Measurements from ENCODE around the gene HYAL4.
"Not testable (repeated sequence)": the region's sequence is repeated elsewhere in the genome, so short reads cannot be mapped to it uniquely, and the experiment has no call there.

Gene HYAL4, protein sequence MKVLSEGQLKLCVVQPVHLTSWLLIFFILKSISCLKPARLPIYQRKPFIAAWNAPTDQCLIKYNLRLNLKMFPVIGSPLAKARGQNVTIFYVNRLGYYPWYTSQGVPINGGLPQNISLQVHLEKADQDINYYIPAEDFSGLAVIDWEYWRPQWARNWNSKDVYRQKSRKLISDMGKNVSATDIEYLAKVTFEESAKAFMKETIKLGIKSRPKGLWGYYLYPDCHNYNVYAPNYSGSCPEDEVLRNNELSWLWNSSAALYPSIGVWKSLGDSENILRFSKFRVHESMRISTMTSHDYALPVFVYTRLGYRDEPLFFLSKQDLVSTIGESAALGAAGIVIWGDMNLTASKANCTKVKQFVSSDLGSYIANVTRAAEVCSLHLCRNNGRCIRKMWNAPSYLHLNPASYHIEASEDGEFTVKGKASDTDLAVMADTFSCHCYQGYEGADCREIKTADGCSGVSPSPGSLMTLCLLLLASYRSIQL
- 0 to 0.13 (median 0) reads per million in 9 experiments for total RNA-seq

DNA sequence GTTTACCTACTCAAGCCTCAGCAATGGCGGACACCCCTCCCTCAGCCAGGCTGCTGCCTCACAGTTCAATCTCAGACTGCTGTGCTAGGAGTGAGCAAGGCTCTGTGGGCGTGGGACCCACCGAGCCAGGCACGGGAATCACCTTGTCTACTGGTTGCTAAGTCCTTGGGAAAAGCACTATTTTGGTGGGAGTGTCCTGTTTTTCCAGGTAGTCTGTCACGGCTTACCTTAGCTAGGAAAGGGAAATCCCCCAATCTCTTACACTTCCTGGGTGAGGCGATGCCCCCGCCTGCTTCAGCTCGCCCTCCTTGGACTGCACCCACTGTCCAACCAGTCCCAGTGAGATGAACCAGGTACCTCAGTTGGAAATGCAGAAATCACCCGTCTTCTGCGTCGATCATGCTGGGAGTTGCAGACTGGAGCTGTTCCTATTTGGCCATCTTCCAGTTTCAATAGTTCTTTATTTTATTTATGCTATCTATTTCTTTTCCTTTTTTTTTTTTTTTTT lies at the start of gene HYAL4:
HYAL4 (plus strand) TSS at position 458 of the 508 bp plus-strand sequence. CDS start 23,105 bp downstream, outside the sequence.
- peaks cover 0 to 6% of the 10 kb centered on the region in 2 donors for H3K9me3 Mint-ChIP-seq
- no peak within 1 kb of the TSS for H3K4me3 Mint-ChIP-seq
- no peak within 1 kb of the TSS for H3K27ac Mint-ChIP-seq
- no peak for ATAC-seq (replicated peaks)
- no peaks in the 10 kb centered on the region for H3K36me3 Mint-ChIP-seq (ENCODE audit: insufficient read depth)
- no peak for DNase-seq
- no peaks in the 10 kb centered on the region for H3K4me1 Mint-ChIP-seq (ENCODE audit: low read depth in 2 of 2)
- H3K27me3 Mint-ChIP-seq = peaks cover 22 to 60% of the 10 kb centered on the region in 2 donors

DNA sequence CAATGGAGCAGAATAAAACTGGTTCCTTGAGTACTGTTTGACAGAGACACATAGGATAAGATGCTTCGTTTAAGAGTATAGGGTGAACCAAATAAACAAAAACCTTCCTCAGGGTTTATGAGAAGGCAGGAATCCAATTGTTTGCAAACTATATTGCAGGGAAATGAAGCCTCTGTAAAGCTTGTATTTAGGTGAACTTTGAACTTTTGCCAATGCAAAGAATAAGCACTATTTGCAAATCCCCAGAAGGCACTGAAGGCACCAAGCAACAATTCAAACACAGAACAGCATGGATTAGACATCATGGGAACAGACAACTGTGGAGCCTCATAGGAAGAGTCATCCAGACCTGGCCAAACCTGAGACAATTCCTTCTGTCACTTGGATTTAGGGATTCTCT lies 49.1 kb upstream of the HYAL4 start:
- Mint-ChIP-seq H3K9me3 (no peaks in the 10 kb centered on the region), H3K27ac (no peak overlapping the region), H3K36me3 (ENCODE audit: insufficient read depth) (peaks cover 3% of the 10 kb centered on the region), H3K4me1 (ENCODE audit: low read depth in 2 of 2) (no peaks in the 10 kb centered on the region), H3K27me3 (peaks cover 0 to 14% of the 10 kb centered on the region in 2 donors), H3K4me3 (no peak overlapping the region)
- ATAC-seq (replicated peaks) (no peak), DNase-seq (no peak)

DNA sequence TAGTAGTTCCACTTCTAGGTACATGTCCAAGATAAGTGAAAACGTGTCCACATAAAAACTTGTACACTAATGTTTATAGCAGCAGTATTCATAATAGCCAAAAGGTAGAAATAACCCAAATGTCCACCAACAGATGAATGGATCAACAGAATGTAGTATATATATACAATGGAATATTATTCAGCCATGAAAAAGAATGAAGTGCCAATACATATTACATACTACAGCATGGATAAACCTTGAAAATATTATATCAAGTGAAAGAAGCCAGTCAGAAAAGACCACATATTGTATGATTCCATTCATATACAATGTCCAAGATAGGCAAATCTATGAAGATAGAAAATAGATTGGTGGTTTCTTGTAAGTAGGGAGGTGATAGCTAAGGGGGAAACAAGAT lies 48.4 kb upstream of the HYAL4 start:
- H3K36me3 Mint-ChIP-seq (ENCODE audit: insufficient read depth) = peaks cover 3% of the 10 kb centered on the region
- H3K4me1 Mint-ChIP-seq (ENCODE audit: low read depth in 2 of 2) = no peaks in the 10 kb centered on the region
- no peak overlapping the region for H3K27ac Mint-ChIP-seq
- H3K9me3 Mint-ChIP-seq = no peaks in the 10 kb centered on the region
- DNase-seq (no peak), ATAC-seq (replicated peaks) (no peak)
- H3K4me3 Mint-ChIP-seq = no peak overlapping the region
- peaks cover 0 to 14% of the 10 kb centered on the region in 2 donors for H3K27me3 Mint-ChIP-seq

DNA sequence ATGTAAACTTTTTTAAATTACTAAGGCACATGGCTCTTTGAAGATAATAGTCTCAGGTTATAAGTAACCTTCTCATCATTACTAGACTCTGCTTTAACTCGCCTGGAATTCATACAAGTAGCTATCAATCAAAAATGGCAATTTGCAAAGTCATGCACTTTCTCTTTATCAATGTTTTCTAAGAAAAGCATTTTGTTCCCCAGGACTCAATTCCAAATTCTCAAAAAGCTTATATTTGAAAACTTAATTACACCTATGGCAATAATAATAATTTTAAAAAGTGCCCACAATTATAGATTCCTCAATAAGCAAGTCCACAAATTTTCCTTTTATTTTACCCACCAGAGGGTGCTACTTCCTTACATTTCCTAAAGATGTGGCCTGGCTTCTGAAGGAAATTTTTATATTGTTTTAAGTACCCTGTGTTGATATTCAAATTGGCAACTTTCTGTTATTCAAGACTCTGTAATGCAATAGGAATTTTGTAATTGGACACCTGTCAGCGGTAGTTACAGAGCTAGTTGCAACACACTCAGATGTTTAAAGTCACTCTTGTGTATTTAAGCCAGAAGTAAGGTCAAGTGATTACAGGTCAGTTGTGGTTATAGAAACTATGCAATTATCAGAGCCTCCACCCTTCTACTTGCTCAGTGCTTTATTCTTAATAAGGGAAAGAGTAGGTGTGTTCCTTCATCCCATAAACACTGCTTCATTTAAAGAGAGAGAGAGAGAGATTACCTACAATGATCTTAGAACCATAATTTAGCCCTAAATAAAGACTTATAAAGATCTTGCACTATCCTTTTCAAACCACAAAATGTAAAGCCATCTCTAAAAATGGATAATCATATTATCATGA lies 47.1 kb upstream of the HYAL4 start:
- ATAC-seq (replicated peaks) (no peak), DNase-seq (no peak)
- Mint-ChIP-seq H3K9me3 (no peaks in the 10 kb centered on the region), H3K36me3 (ENCODE audit: insufficient read depth) (peaks cover 3% of the 10 kb centered on the region), H3K4me1 (ENCODE audit: low read depth in 2 of 2) (no peaks in the 10 kb centered on the region), H3K27me3 (peaks cover 0 to 14% of the 10 kb centered on the region in 2 donors), H3K4me3 (no peak overlapping the region), H3K27ac (no peak overlapping the region)

DNA sequence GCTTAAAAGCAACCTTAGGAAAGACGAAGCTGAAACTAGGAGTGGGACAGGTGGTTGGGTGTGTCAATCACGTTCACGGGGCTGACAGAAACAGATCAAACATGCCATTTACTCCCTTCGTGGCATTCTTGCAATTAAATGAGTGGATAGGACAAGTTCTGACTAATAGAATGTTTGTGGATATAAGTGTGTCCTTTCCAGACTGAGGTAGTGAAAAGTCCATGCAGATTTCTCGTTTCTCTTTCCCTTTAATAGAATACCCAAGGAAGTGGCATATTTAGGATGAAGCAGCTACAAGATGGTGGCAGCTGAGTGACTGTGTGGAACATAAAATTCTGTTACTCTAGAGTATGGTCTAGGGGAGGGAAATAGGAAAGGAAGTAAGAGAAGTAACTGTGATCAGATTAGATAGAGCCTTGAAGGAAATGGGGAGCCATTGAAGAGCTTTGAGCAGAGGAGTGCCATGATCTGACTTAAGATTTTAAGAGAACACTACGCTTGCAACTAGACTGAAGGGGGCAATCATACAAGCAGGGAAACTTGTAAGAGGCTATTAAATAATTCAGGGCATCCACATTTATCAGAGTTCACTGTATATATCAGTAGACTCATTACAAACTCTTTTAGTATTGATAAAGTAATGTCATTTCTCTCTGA lies 46.3 kb upstream of the HYAL4 start:
- Mint-ChIP-seq H3K27ac (no peak overlapping the region), H3K4me3 (no peak overlapping the region), H3K27me3 (peaks cover 0 to 9% of the 10 kb centered on the region in 2 donors), H3K4me1 (ENCODE audit: low read depth in 2 of 2) (no peaks in the 10 kb centered on the region), H3K9me3 (no peaks in the 10 kb centered on the region), H3K36me3 (ENCODE audit: insufficient read depth) (peaks cover 3% of the 10 kb centered on the region)
- ATAC-seq (replicated peaks) (no peak), DNase-seq (no peak)

DNA sequence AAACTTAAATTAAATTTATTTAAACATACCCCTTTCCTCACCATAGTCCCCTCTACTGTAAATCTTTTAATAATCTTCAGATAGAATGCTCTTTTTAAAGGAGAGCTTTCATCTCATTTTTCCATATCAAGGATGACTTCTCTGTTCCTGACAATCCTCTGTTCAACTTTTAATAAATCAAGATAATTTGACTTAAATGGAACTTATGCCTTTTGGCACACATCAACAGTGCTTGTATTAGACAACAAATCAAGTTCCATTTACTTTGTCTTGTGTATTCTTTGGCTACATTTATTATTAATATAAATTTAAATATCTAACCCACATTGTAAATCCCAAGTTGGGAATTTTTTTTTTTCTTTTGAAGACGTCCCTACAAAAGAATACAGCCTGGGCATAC lies 42.7 kb upstream of the HYAL4 start:
- Mint-ChIP-seq H3K27me3 (no peaks in the 10 kb centered on the region), H3K36me3 (ENCODE audit: insufficient read depth) (no peaks in the 10 kb centered on the region), H3K4me1 (ENCODE audit: low read depth in 2 of 2) (no peaks in the 10 kb centered on the region), H3K27ac (no peak overlapping the region), H3K9me3 (no peaks in the 10 kb centered on the region), H3K4me3 (no peak overlapping the region)
- DNase-seq (no peak), ATAC-seq (replicated peaks) (no peak)

DNA sequence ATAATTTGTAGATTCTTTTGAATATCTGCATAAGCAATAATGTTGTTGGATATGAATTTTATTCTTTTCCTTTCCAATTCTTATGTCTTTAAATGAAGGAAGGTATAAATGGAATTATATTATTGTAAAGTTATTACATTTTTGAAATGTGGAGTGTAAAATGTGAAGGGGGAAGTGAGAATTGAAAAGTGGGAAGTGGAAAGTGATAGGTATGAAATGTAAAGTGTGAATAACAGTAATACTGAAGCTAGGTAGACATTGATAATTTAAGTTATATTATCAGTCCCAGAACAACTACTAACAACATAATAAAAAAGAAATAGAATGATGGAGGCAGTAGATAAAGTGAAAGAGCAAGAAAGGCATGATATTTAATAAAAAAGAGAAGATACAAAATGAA lies 39.7 kb upstream of the HYAL4 start:
- Mint-ChIP-seq H3K4me3 (no peak overlapping the region), H3K27me3 (no peaks in the 10 kb centered on the region), H3K9me3 (no peaks in the 10 kb centered on the region), H3K36me3 (ENCODE audit: insufficient read depth) (no peaks in the 10 kb centered on the region), H3K4me1 (ENCODE audit: low read depth in 2 of 2) (no peaks in the 10 kb centered on the region), H3K27ac (no peak overlapping the region)
- DNase-seq (no peak), ATAC-seq (replicated peaks) (no peak)

DNA sequence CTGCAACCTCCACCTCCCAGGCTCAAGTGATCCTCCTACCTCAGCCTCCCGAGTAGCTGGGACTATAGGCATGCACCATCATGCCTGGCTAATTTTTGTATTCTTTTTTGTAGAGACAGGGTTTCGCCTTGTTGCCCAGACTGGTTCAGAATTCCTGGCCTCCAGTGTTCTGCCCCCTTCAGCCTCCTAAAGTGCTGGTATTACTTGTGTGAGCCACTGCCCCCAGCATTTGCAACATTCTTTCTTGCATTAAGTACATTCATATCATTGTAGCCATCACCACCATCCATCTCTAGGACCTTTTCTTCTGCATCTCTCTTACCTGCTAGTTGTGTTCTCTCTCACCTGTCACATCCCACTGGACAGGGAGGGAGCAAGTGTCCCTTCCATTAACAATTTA lies 35.5 kb upstream of the HYAL4 start:
- DNase-seq = no peak
- Mint-ChIP-seq H3K9me3 (no peaks in the 10 kb centered on the region), H3K4me1 (ENCODE audit: low read depth in 2 of 2) (no peaks in the 10 kb centered on the region), H3K4me3 (no peak overlapping the region), H3K27me3 (no peaks in the 10 kb centered on the region), H3K27ac (no peak overlapping the region), H3K36me3 (ENCODE audit: insufficient read depth) (no peaks in the 10 kb centered on the region)
- ATAC-seq (replicated peaks) = no peak

DNA sequence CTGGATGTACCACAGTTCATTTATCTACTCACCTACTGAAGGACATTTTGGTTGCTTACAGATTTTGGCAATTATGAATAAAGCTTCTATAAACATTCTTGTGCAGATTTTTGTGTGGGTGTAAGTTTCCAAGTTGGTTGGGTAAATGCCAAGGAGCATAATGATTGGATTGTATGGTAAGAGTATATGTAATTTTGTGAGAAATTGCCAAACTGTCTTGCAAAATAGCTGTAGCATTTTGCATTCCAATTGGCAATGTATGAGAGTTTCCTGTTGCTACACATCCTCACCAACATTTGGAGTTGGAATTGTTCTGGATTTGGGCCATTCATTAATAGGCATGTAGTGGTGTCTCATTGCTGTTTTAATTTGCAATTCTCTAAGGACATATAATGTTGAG lies 33.9 kb upstream of the HYAL4 start:
- no peaks in the 10 kb centered on the region for H3K9me3 Mint-ChIP-seq
- no peaks in the 10 kb centered on the region for H3K4me1 Mint-ChIP-seq (ENCODE audit: low read depth in 2 of 2)
- no peak overlapping the region for H3K27ac Mint-ChIP-seq
- H3K36me3 Mint-ChIP-seq (ENCODE audit: insufficient read depth) = no peaks in the 10 kb centered on the region
- no peak overlapping the region for H3K4me3 Mint-ChIP-seq
- ATAC-seq (replicated peaks) (no peak), DNase-seq (no peak)
- no peaks in the 10 kb centered on the region for H3K27me3 Mint-ChIP-seq

DNA sequence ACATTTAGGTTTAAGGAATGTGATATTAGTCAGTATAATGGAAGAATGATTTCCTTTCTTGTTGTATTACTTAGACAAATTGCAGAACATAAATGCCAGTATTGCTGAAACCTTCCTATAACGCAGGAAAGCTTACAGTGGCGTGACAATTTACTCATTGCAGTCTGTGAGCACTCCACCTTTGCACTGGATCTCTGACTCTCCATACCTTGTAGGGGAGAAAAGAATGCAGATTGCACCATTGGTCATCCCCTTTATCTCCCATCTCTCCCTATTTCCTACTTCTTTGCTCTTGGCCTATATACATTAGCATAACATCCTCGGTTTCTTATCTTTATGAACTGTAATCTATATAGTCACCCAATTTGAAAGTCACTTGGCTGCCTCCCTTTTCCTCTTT lies 28.1 kb upstream of the HYAL4 start:
- no peak for DNase-seq
- H3K27me3 Mint-ChIP-seq = peaks cover 0 to 4% of the 10 kb centered on the region in 2 donors
- H3K9me3 Mint-ChIP-seq = no peaks in the 10 kb centered on the region
- H3K27ac Mint-ChIP-seq = no peak overlapping the region
- no peaks in the 10 kb centered on the region for H3K36me3 Mint-ChIP-seq (ENCODE audit: insufficient read depth)
- ATAC-seq (replicated peaks) = no peak
- H3K4me3 Mint-ChIP-seq = no peak overlapping the region
- H3K4me1 Mint-ChIP-seq (ENCODE audit: low read depth in 2 of 2) = no peaks in the 10 kb centered on the region

DNA sequence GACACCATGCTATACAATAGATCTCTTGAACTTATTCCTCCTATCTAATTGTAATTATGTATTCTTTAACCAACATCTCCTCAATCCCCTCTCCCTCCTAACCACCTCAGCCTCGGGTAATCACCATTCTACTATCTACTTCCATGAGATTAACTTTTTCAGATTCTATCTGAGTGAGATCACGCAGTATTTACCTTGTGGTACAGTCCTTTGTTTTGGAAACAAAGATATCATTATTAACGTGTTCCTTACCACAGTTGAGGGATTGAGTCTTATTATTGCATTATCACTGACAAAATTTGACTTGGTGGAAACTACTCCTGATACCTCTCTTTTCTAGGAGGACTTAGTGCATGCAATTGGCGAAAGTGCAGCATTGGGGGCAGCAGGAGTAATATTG lies 26.0 kb upstream of the HYAL4 start:
- Mint-ChIP-seq H3K4me3 (no peak overlapping the region), H3K9me3 (no peaks in the 10 kb centered on the region), H3K4me1 (ENCODE audit: low read depth in 2 of 2) (no peaks in the 10 kb centered on the region), H3K27ac (no peak overlapping the region), H3K27me3 (peaks cover 0 to 4% of the 10 kb centered on the region in 2 donors), H3K36me3 (ENCODE audit: insufficient read depth) (no peaks in the 10 kb centered on the region)
- no peak for DNase-seq
- no peak for ATAC-seq (replicated peaks)

DNA sequence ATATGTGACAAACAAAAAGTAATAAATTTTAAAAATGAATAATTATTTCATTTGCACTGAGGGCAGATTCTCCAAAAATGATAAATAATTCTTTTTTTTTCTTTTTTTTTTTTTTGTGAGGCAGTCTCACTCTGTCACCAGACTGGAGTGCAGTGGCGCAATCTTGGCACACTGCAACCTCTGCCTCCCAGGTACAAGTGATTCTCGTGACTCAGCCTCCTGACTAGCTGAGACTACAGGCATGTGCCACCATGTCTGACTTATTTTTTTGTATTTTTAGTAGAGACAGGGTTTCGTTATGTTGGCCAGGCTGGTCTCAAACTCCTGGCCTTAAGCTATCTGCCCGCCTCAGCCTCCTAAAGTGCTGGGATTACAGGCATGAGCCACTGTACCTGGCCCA lies 25.2 kb upstream of the HYAL4 start:
- not testable (repeated sequence) for H3K9me3 Mint-ChIP-seq; H3K4me1 Mint-ChIP-seq (ENCODE audit: low read depth in 2 of 2); DNase-seq; H3K36me3 Mint-ChIP-seq (ENCODE audit: insufficient read depth); ATAC-seq (replicated peaks); H3K27ac Mint-ChIP-seq; H3K27me3 Mint-ChIP-seq; H3K4me3 Mint-ChIP-seq

DNA sequence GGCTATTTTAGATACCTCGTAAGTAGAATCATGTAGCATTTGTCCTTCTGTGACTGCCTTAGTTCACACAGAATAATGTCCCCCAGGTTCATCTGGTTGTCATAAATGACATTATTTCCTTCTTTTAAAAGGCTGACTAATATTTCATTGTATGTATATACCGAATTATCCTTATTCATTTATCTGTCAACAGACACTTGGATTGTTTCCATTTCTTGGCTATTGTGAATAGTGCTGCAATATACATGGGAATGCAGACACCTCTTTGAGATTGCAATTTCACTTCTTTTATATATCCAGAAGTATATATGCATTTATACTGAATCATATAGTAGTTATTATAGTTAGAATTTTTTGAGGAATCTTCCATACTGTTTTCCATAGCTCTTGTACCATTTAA lies 24.1 kb upstream of the HYAL4 start:
- no peak overlapping the region for H3K4me3 Mint-ChIP-seq
- H3K4me1 Mint-ChIP-seq (ENCODE audit: low read depth in 2 of 2) = peaks cover 4 to 5% of the 10 kb centered on the region in 2 donors
- no peaks in the 10 kb centered on the region for H3K9me3 Mint-ChIP-seq
- DNase-seq (no peak), ATAC-seq (replicated peaks) (no peak)
- H3K27me3 Mint-ChIP-seq = peaks cover 9 to 14% of the 10 kb centered on the region in 2 donors
- no peaks in the 10 kb centered on the region for H3K36me3 Mint-ChIP-seq (ENCODE audit: insufficient read depth)
- no peak overlapping the region for H3K27ac Mint-ChIP-seq
